Small intestine (tissue), 7 donors: Measurements from ENCODE around the gene KLHL35. TPM values are rescaled to one million over a fixed set of nuclear protein-coding genes. Genes with fewer than 3 reads are reported as not detected.

Experiments
- DNase-seq, 2 donors: peaks; one replicate each; pipeline versions ENCODE4 v3.0.0 to v3.0.0-alpha.2; 2013
- FAIRE-seq: peaks from 2 replicates; lab custom pipeline; 2012; peaks lifted over from hg19 to GRCh38; lab: Jason Lieb, UNC
- H3K27ac ChIP-seq, 3 donors: one replicate each; pipeline ENCODE4 v1.5.1; 2013; ENCODE audit warnings: low read length in 2 of 3, mild to moderate bottlenecking in 2 of 3, control low read depth in 1 of 3, inconsistent platforms in 1 of 3, low read depth in 1 of 3, moderate library complexity in 1 of 3
- H3K27me3 ChIP-seq, 3 donors: one replicate each; pipeline ENCODE4 v1.6.1; 2013; ENCODE audit warnings: low read length in 3 of 3, inconsistent platforms in 1 of 3; ENCODE audit not compliant: control insufficient read depth in 3 of 3, insufficient read depth in 3 of 3
- H3K36me3 ChIP-seq, 3 donors: one replicate each; pipeline ENCODE4 v1.6.1; 2013; ENCODE audit warnings: low read length in 3 of 3, inconsistent platforms in 1 of 3, low read depth in 1 of 3, mild to moderate bottlenecking in 1 of 3, moderate library complexity in 1 of 3; ENCODE audit not compliant: control insufficient read depth in 3 of 3, insufficient read depth in 2 of 3
- H3K4me1 ChIP-seq, 3 donors: one replicate each; pipeline ENCODE4 v1.6.1; 2013; ENCODE audit warnings: low read length in 2 of 3, inconsistent platforms in 1 of 3, low read depth in 1 of 3, mild to moderate bottlenecking in 1 of 3, moderate library complexity in 1 of 3; ENCODE audit not compliant: control insufficient read depth in 3 of 3, insufficient read depth in 2 of 3
- H3K4me3 ChIP-seq, 3 donors: one replicate each; pipeline ENCODE4 v1.5.1; 2013; ENCODE audit warnings: low read length in 3 of 3, control low read depth in 1 of 3, inconsistent platforms in 1 of 3, low read depth in 1 of 3, mild to moderate bottlenecking in 1 of 3, moderate library complexity in 1 of 3
- H3K9me3 ChIP-seq, 2 donors: one replicate each; pipeline ENCODE4 v1.6.1; 2013; ENCODE audit warnings: low read depth in 1 of 2, low read length in 1 of 2; ENCODE audit not compliant: control insufficient read depth in 2 of 2, insufficient read depth in 1 of 2
- WGBS, 3 donors: extraction: QIAGEN DNeasy Blood & Tissue Kit; methylation state at CpG; one replicate each; pipeline ENCODE4 v1.1.7; 2013; 5-methylcytosine and 5-hydroxymethylcytosine counted together
- polyA plus RNA-seq, 4 donors: library from polyadenylated mRNA; stranded (reverse) in 3 of 4; unstranded in 1 of 4; fragments of 200-250 nt in 3 of 4; fragments of 120-200 nt in 1 of 4; gene quantifications; one replicate each; pipeline versions ENCODE4 v1.2.1 to v1.2.3, GENCODE V29; 2013
- donor health status: healthy with polysubstance abuse.
- donor health status: control.
- donor health status: control.
- donor health status: Bipolar disorder and iron deficiency.
- donor health status: healthy.

The KLHL35 gene
- polyA plus RNA-seq, 4 donors = 0.81 to 0.97 TPM; not detected in 2

- H3K4me3 ChIP-seq = no peak overlapping the region
- no peak for DNase-seq
- H3K36me3 ChIP-seq = peaks cover 0 to 83% (median 0%) of the 10 kb centered on the region in 3 donors
- no peaks in the 10 kb centered on the region for H3K9me3 ChIP-seq
- no peaks in the 10 kb centered on the region for H3K27me3 ChIP-seq
- FAIRE-seq = no peak
- peaks cover 0 to 8% (median 0%) of the 10 kb centered on the region in 3 donors for H3K4me1 ChIP-seq
- 72 to 82% (median 74%) methylated on average over 10 to 12 of the region's 12 CpGs for WGBS, 3 donors
- no peak overlapping the region for H3K27ac ChIP-seq
Observed at GRCh38 chr11:75477614-75477935, 44.6 kb upstream of the KLHL35 start.

- Histone ChIP-seq H3K4me1 (peaks cover 0 to 8% (median 0%) of the 10 kb centered on the region in 3 donors), H3K4me3 (no peak overlapping the region), H3K27ac (peak overlapping the region in 1 of 3 donors; percentile 79), H3K9me3 (no peaks in the 10 kb centered on the region), H3K36me3 (peaks cover 0 to 84% (median 0%) of the 10 kb centered on the region in 3 donors), H3K27me3 (no peaks in the 10 kb centered on the region)
- WGBS, 3 donors = 36 to 71% (median 42%) methylated on average over 10 of the region's 10 CpGs
- DNase-seq (peak in 1 of 2 donors; percentile 10), FAIRE-seq (no peak)
Observed at GRCh38 chr11:75476739-75477613, 44.0 kb upstream of the KLHL35 start.

- 65 to 70% (median 65%) methylated on average over 9 of the region's 9 CpGs for WGBS, 3 donors
- peaks cover 0 to 8% (median 0%) of the 10 kb centered on the region in 3 donors for H3K4me1 ChIP-seq
- H3K27me3 ChIP-seq = no peaks in the 10 kb centered on the region
- peaks cover 0 to 84% (median 0%) of the 10 kb centered on the region in 3 donors for H3K36me3 ChIP-seq
- H3K27ac ChIP-seq = peak overlapping the region in 1 of 3 donors; percentile 79
- H3K9me3 ChIP-seq = no peaks in the 10 kb centered on the region
- FAIRE-seq (no peak), DNase-seq (peak in 1 of 2 donors; percentile 50)
- no peak overlapping the region for H3K4me3 ChIP-seq
Observed at GRCh38 chr11:75475767-75476650, 43.0 kb upstream of the KLHL35 start.

GRCh38 chr11:75474878-75475766, 42.1 kb upstream of the KLHL35 start:
- Histone ChIP-seq H3K27ac (peak overlapping the region in 2 of 3 donors; percentile 40 to 79), H3K4me1 (peaks cover 0 to 8% (median 0%) of the 10 kb centered on the region in 3 donors), H3K9me3 (no peaks in the 10 kb centered on the region), H3K4me3 (no peak overlapping the region), H3K27me3 (no peaks in the 10 kb centered on the region), H3K36me3 (peaks cover 0 to 81% (median 0%) of the 10 kb centered on the region in 3 donors)
- DNase-seq = peak; percentile 33 to 43
- 52 to 79% (median 79%) methylated on average over 16 of the region's 16 CpGs for WGBS, 3 donors
- FAIRE-seq = no peak

GRCh38 chr11:75474240-75474639, 41.2 kb upstream of the KLHL35 start:
- Histone ChIP-seq H3K36me3 (peaks cover 0 to 85% (median 0%) of the 10 kb centered on the region in 3 donors), H3K4me1 (peaks cover 0 to 8% (median 0%) of the 10 kb centered on the region in 3 donors), H3K4me3 (no peak overlapping the region), H3K9me3 (no peaks in the 10 kb centered on the region), H3K27ac (no peak overlapping the region), H3K27me3 (no peaks in the 10 kb centered on the region)
- FAIRE-seq (no peak), DNase-seq (peak in 1 of 2 donors; percentile 33)
- 79 to 88% (median 79%) methylated on average over 1 of the region's 1 CpG for WGBS, 3 donors

- H3K4me3 ChIP-seq = no peak overlapping the region
- WGBS, 3 donors = 86 to 90% (median 88%) methylated on average over 6 of the region's 6 CpGs
- no peak for DNase-seq
- H3K9me3 ChIP-seq = no peaks in the 10 kb centered on the region
- H3K4me1 ChIP-seq = peaks cover 0 to 8% (median 0%) of the 10 kb centered on the region in 3 donors
- H3K36me3 ChIP-seq = peaks cover 0 to 85% (median 0%) of the 10 kb centered on the region in 3 donors
- H3K27me3 ChIP-seq = no peaks in the 10 kb centered on the region
- FAIRE-seq = no peak
- H3K27ac ChIP-seq = no peak overlapping the region
Observed at GRCh38 chr11:75473684-75474083, 40.7 kb upstream of the KLHL35 start.

GRCh38 chr11:75472081-75472732, 39.2 kb upstream of the KLHL35 start:
- no peak overlapping the region for H3K4me3 ChIP-seq
- FAIRE-seq = no peak

More at GRCh38 chr11:75472081-75472732, 39.2 kb upstream of the KLHL35 start:
- peaks cover 0 to 88% (median 0%) of the 10 kb centered on the region in 3 donors for H3K36me3 ChIP-seq
- H3K4me1 ChIP-seq = peaks cover 0 to 8% (median 0%) of the 10 kb centered on the region in 3 donors
- no peaks in the 10 kb centered on the region for H3K9me3 ChIP-seq
- WGBS, 3 donors = 93 to 97% (median 95%) methylated on average over 5 of the region's 5 CpGs
- no peak for DNase-seq
- H3K27me3 ChIP-seq = no peaks in the 10 kb centered on the region
- H3K27ac ChIP-seq = no peak overlapping the region
